Neuronal stem cell (in vitro differentiated cells): ENCODE results near the gene SPRED3.
A peak's percentile ranks its signal among the peaks of the same experiment; 100 is the strongest.

Experiments
- DNase-seq: peaks from one replicate; pipeline ENCODE4 v3.0.0-alpha.2; 2013; ENCODE audit warnings: low spot score
- H2AFZ ChIP-seq: one replicate; pipeline ENCODE4 v1.6.1; 2013; ENCODE audit warnings: mild to moderate bottlenecking, low read length, inconsistent platforms
- H2AK5ac ChIP-seq: 2 replicates; pipeline ENCODE4 v1.6.1; 2013; ENCODE audit warnings: low read depth, mild to moderate bottlenecking, inconsistent platforms, low read length, moderate library complexity, mixed read lengths
- H2BK120ac ChIP-seq: 2 replicates; pipeline ENCODE4 v1.6.1; 2013; ENCODE audit warnings: low read depth, mild to moderate bottlenecking, inconsistent platforms, low read length, moderate library complexity, mixed read lengths
- H2BK12ac ChIP-seq: one replicate; pipeline ENCODE4 v1.6.1; 2013; ENCODE audit warnings: low read length, inconsistent platforms
- H2BK15ac ChIP-seq: 2 replicates; pipeline ENCODE4 v1.6.1; 2013; ENCODE audit warnings: mild to moderate bottlenecking, low read length, inconsistent platforms, mixed read lengths
- H2BK5ac ChIP-seq: one replicate; pipeline ENCODE4 v1.6.1; 2013; ENCODE audit warnings: inconsistent platforms, mild to moderate bottlenecking, low read length, moderate library complexity
- H3K14ac ChIP-seq: one replicate; pipeline ENCODE4 v1.6.1; 2013; ENCODE audit warnings: low read length, inconsistent platforms
- H3K18ac ChIP-seq: 2 replicates; pipeline ENCODE4 v1.6.1; 2013; ENCODE audit warnings: low read length, inconsistent platforms
- H3K23ac ChIP-seq: 2 replicates; pipeline ENCODE4 v1.6.1; 2013; ENCODE audit warnings: low read depth, mild to moderate bottlenecking, mixed read lengths, low read length, inconsistent platforms; ENCODE audit not compliant: poor library complexity
- H3K27ac ChIP-seq: replicated peaks from 3 replicates; pipeline ENCODE4 v1.5.1; 2013; ENCODE audit warnings: low read length, inconsistent platforms
- H3K27me3 ChIP-seq, 3 experiments: 2 replicates each; pipeline ENCODE4 v1.6.1; 2013; ENCODE audit warnings: low read length in 3 of 3, mild to moderate bottlenecking in 2 of 3, inconsistent platforms in 1 of 3, low read depth in 1 of 3, mixed read lengths in 1 of 3, moderate library complexity in 1 of 3; ENCODE audit not compliant: control insufficient read depth in 3 of 3, insufficient read depth in 3 of 3
- H3K36me3 ChIP-seq, 2 donors: replicated peaks in 1 of 2; 2 replicates each; pipeline ENCODE4 v1.6.1; 2013; ENCODE audit warnings: low read length in 2 of 2; ENCODE audit not compliant: control insufficient read depth in 2 of 2, insufficient read depth in 2 of 2
- H3K4ac ChIP-seq: 2 replicates; pipeline ENCODE4 v1.6.1; 2013; ENCODE audit warnings: inconsistent platforms, mild to moderate bottlenecking, low read length, moderate library complexity
- H3K4me1 ChIP-seq, 2 donors: 1 replicate in 1 of 2; 2 replicates in 1 of 2; pipeline ENCODE4 v1.6.1; 2013; ENCODE audit warnings: low read length in 2 of 2, low read depth in 1 of 2; ENCODE audit not compliant: control insufficient read depth in 2 of 2, insufficient read depth in 1 of 2
- H3K4me2 ChIP-seq: one replicate; pipeline ENCODE4 v1.6.1; 2013; ENCODE audit warnings: mild to moderate bottlenecking, low read length, inconsistent platforms; ENCODE audit not compliant: insufficient read depth, poor library complexity, severe bottlenecking
- H3K4me3 ChIP-seq, 2 donors: 2 replicates each; pipeline ENCODE4 v1.5.1; 2013; ENCODE audit warnings: low read length in 2 of 2, mild to moderate bottlenecking in 2 of 2, inconsistent platforms in 1 of 2, moderate library complexity in 1 of 2
- H3K79me1 ChIP-seq: one replicate; pipeline ENCODE4 v1.6.1; 2013; ENCODE audit warnings: low read depth, mild to moderate bottlenecking, inconsistent platforms, low read length, moderate library complexity
- H3K9ac ChIP-seq: one replicate; pipeline ENCODE4 v1.6.1; 2013; ENCODE audit warnings: mild to moderate bottlenecking, low read depth, low read length, inconsistent platforms; ENCODE audit not compliant: poor library complexity
- H3K9me3 ChIP-seq, 2 donors: replicated peaks in 1 of 2; 2 replicates each; pipeline versions ENCODE3 to v1.6.1; 2013; ENCODE audit warnings: low read length in 2 of 2, mild to moderate bottlenecking in 2 of 2, inconsistent platforms in 1 of 2, low read depth in 1 of 2, mixed read lengths in 1 of 2, moderate library complexity in 1 of 2; ENCODE audit not compliant: control insufficient read depth in 2 of 2, insufficient read depth in 1 of 2
- H4K8ac ChIP-seq: one replicate; pipeline ENCODE4 v1.6.1; 2013; ENCODE audit warnings: low read depth, mild to moderate bottlenecking, inconsistent platforms, low read length, moderate library complexity
- H4K91ac ChIP-seq: one replicate; pipeline ENCODE4 v1.6.1; 2013; ENCODE audit warnings: low read length, low read depth, mild to moderate bottlenecking, inconsistent platforms; ENCODE audit not compliant: poor library complexity
- WGBS, 2 donors: extraction: QIAGEN DNeasy Blood & Tissue Kit; methylation state at CpG; one replicate each; pipeline ENCODE4 v1.1.7; 2013; ENCODE audit warnings: missing lambda C conversion rate in 2 of 2, mixed read lengths in 1 of 2; ENCODE audit not compliant: insufficient read length in 2 of 2, insufficient replicate concordance in 1 of 2; ENCODE audit errors: extremely low coverage in 2 of 2; 5-methylcytosine and 5-hydroxymethylcytosine counted together

The SPRED3 gene

GRCh38 chr19:38412961-38413360, 24.5 kb downstream of the SPRED3 start:
- no peak overlapping the region for H4K91ac ChIP-seq
- H3K4ac ChIP-seq = no peak overlapping the region
- no peak overlapping the region for H2BK15ac ChIP-seq
- no CpG with 5 or more reads among the region's 11 CpGs for WGBS, 2 donors
- peak overlapping the region in 1 of 2 donors; percentile 41 for H3K4me3 ChIP-seq
- H3K9me3 ChIP-seq = no peaks in the 10 kb centered on the region
- H2AFZ ChIP-seq = no peak overlapping the region
- peak overlapping the region; percentile 89 for H3K23ac ChIP-seq
- H3K4me1 ChIP-seq = peaks cover 0 to 2% of the 10 kb centered on the region in 2 donors
- H3K14ac ChIP-seq = no peak overlapping the region
- H2BK12ac ChIP-seq = no peak overlapping the region
- H3K27ac ChIP-seq = no peak overlapping the region
- no peaks in the 10 kb centered on the region for H3K79me1 ChIP-seq
- H3K9ac ChIP-seq = no peak overlapping the region
- no peak for DNase-seq
- H3K4me2 ChIP-seq = no peak overlapping the region
- peak overlapping the region; percentile 86 for H2AK5ac ChIP-seq
- no peak overlapping the region for H2BK120ac ChIP-seq
- H3K27me3 ChIP-seq = peaks cover 0 to 16% (median 2%) of the 10 kb centered on the region in 3 experiments
- H4K8ac ChIP-seq = no peak overlapping the region
- peak overlapping the region; percentile 53 for H2BK5ac ChIP-seq
- H3K36me3 ChIP-seq = no peaks in the 10 kb centered on the region
- H3K18ac ChIP-seq = peak overlapping the region; percentile 17

GRCh38 chr19:38413416-38413815, 24.9 kb downstream of the SPRED3 start:
- Histone ChIP-seq H3K9ac (no peak overlapping the region), H3K23ac (peak overlapping the region; percentile 89), H3K4me2 (no peak overlapping the region), H3K79me1 (no peaks in the 10 kb centered on the region), H4K8ac (no peak overlapping the region), H3K27ac (no peak overlapping the region), H2BK15ac (no peak overlapping the region), H2AK5ac (no peak overlapping the region), H2BK5ac (no peak overlapping the region), H2BK12ac (no peak overlapping the region), H3K4me1 (peaks cover 0 to 6% of the 10 kb centered on the region in 2 donors), H3K27me3 (peaks cover 0 to 20% (median 5%) of the 10 kb centered on the region in 3 experiments), H3K4me3 (no peak overlapping the region), H3K36me3 (no peaks in the 10 kb centered on the region), H2BK120ac (no peak overlapping the region), H3K18ac (peak overlapping the region; percentile 19), H3K14ac (no peak overlapping the region), H3K4ac (no peak overlapping the region), H2AFZ (no peak overlapping the region), H4K91ac (no peak overlapping the region), H3K9me3 (no peaks in the 10 kb centered on the region)
- no CpG with 5 or more reads among the region's 6 CpGs for whole genome bisulfite sequencing, 2 donors
- DNase-seq = no peak

GRCh38 chr19:38417146-38417543, 28.6 kb downstream of the SPRED3 start:
- no peak overlapping the region for H4K91ac ChIP-seq
- H3K4ac ChIP-seq = no peak overlapping the region
- H3K4me3 ChIP-seq = no peak overlapping the region
- H2BK15ac ChIP-seq = peak overlapping the region; percentile 62
- peak overlapping the region; percentile 78 for H2BK12ac ChIP-seq
- H3K9me3 ChIP-seq = no peaks in the 10 kb centered on the region
- H2AK5ac ChIP-seq = peak overlapping the region; percentile 93
- DNase-seq = no peak
- 100% methylated on average over 3 of the region's 8 CpGs; no CpG with 5 or more reads in 1 of the 2 donors for WGBS, 2 donors
- H4K8ac ChIP-seq = peak overlapping the region; percentile 30
- H3K27ac ChIP-seq = no peak overlapping the region
- H3K4me2 ChIP-seq = no peak overlapping the region
- peak overlapping the region; percentile 66 for H3K18ac ChIP-seq
- H3K79me1 ChIP-seq = no peaks in the 10 kb centered on the region
- no peak overlapping the region for H3K9ac ChIP-seq
- H2BK120ac ChIP-seq = no peak overlapping the region
- peaks cover 0 to 6% of the 10 kb centered on the region in 2 donors for H3K4me1 ChIP-seq
- no peak overlapping the region for H2AFZ ChIP-seq
- peaks cover 0 to 42% (median 7%) of the 10 kb centered on the region in 3 experiments for H3K27me3 ChIP-seq
- no peaks in the 10 kb centered on the region for H3K36me3 ChIP-seq
- H3K14ac ChIP-seq = no peak overlapping the region
- H2BK5ac ChIP-seq = peak overlapping the region; percentile 39
- H3K23ac ChIP-seq = no peak overlapping the region

- Histone ChIP-seq H2BK5ac (peak overlapping the region; percentile 19), H2AK5ac (peak overlapping the region; percentile 93), H2BK15ac (peak overlapping the region; percentile 62), H3K27me3 (peaks cover 0 to 42% (median 7%) of the 10 kb centered on the region in 3 experiments), H3K14ac (no peak overlapping the region), H3K9ac (peak overlapping the region; percentile 80), H3K23ac (peak overlapping the region; percentile 81), H4K8ac (peak overlapping the region; percentile 30), H2AFZ (peak overlapping the region; percentile 86), H3K9me3 (no peaks in the 10 kb centered on the region), H3K4ac (no peak overlapping the region), H2BK120ac (no peak overlapping the region), H4K91ac (no peak overlapping the region), H3K4me1 (peaks cover 0 to 6% of the 10 kb centered on the region in 2 donors), H3K36me3 (no peaks in the 10 kb centered on the region), H3K4me3 (peak overlapping the region; percentile 21 to 75), H3K4me2 (peak overlapping the region; percentile 86), H3K27ac (no peak overlapping the region), H2BK12ac (peak overlapping the region; percentile 46), H3K18ac (peak overlapping the region; percentile 78), H3K79me1 (no peaks in the 10 kb centered on the region)
- no CpG with 5 or more reads among the region's 49 CpGs for WGBS, 2 donors
- peak; percentile 56 for DNase-seq
Measured at GRCh38 chr19:38417544-38418506, 29.3 kb downstream of the SPRED3 start.
